GM12874 (cell line): ENCODE results near the gene HLA-DQA2.
A peak's percentile ranks its signal among the peaks of the same experiment; 100 is the strongest.

ENCODE experiments used
- TF ChIP-seq, protein P1 (sequence below): IDR thresholded peaks from 2 replicates; pipeline ENCODE4 v1.5.1; 2011; ENCODE audit warnings: low read depth, mild to moderate bottlenecking, control low read depth, low read length, moderate library complexity; ENCODE audit not compliant: insufficient read depth

HLA-DQA2 gene

DNA sequence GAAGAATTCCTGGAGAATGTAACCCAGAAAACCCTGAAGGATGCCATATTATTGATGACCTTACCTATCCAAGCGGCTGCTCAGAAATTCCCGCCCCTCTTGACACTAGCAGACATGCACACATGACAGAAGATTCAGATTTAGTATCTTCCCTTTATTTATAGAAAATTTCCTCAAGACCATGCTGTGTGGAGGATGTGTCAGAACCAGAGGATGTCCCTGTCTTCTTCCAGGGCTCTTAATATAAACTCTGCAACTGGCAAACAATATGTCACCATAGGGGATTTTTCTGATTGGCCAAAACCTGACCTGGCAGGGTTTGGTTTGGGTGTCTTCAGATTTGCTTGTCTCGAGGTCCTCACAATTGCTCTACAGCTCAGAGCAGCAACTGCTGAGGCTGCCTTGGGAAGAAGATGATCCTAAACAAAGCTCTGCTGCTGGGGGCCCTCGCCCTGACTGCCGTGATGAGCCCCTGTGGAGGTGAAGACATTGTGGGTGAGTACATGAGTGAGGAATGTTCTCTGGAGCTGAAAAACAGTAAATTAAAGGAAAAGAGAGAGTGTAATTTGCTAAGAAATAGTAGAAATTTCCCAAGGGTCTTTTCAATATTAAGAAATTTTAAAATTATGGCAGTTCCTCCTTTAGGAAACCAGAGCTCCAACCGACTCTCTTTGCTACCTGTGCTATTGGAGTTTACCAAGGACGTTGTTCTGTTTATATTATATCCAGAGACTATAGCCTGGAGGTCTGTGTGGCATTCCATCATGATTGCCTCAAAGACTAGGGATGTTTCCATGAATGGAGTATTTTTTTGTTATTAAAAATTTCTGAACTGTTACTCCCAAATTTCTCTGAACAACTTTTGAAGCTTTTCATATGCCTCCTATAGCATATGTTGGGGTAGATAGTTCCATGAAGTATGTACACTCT is at the start of gene HLA-DQA2:
TSS of gene HLA-DQA2 (plus strand) at position 361 of the 930 bp plus-strand sequence. CDS start at position 414, 53 bp downstream.
- TF ChIP-seq, protein P1, sequence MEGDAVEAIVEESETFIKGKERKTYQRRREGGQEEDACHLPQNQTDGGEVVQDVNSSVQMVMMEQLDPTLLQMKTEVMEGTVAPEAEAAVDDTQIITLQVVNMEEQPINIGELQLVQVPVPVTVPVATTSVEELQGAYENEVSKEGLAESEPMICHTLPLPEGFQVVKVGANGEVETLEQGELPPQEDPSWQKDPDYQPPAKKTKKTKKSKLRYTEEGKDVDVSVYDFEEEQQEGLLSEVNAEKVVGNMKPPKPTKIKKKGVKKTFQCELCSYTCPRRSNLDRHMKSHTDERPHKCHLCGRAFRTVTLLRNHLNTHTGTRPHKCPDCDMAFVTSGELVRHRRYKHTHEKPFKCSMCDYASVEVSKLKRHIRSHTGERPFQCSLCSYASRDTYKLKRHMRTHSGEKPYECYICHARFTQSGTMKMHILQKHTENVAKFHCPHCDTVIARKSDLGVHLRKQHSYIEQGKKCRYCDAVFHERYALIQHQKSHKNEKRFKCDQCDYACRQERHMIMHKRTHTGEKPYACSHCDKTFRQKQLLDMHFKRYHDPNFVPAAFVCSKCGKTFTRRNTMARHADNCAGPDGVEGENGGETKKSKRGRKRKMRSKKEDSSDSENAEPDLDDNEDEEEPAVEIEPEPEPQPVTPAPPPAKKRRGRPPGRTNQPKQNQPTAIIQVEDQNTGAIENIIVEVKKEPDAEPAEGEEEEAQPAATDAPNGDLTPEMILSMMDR = no peak

DNA sequence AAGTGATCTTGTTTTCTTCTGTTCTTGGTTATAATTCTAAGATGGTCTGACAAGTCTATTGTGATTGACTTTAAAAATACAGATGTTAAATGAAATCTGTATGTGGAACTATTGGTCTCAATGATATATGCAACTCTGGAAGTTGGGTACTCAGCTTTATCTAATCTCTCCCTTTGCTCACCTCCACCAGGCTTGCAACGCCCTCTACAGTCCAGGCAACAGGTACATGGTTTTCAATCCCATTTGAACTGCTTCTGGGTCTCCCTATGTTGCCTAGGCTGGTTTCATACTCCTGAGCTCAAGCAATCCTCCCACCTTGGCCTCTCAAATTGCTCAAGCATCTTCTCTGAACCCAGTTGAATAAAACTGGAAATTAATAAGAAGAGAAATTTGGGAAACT is 49.2 kb upstream of the HLA-DQA2 start:
- TF ChIP-seq, protein P1 = 0 out of 2 replicates have a peak, but pooled peaks have one; percentile 42

DNA sequence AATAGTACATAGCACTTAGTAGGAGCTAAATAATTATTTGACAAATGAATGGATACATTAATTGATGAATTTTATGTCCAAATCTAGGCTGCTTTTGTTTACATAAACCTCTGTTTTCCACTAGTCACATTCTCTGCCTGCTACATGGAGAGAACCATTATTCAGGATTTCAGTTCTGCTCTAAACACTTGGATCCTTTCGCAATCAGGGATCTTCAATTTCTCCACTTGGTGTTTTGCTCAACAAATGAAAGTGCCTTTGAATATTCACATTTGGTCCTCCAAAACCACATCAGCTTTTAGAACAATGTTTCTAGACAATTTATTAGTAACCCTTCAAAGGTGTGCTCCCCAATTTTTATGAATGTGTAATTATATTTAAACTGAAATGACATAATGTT is 44.2 kb upstream of the HLA-DQA2 start:
- TF ChIP-seq, protein P1 = no peak

DNA sequence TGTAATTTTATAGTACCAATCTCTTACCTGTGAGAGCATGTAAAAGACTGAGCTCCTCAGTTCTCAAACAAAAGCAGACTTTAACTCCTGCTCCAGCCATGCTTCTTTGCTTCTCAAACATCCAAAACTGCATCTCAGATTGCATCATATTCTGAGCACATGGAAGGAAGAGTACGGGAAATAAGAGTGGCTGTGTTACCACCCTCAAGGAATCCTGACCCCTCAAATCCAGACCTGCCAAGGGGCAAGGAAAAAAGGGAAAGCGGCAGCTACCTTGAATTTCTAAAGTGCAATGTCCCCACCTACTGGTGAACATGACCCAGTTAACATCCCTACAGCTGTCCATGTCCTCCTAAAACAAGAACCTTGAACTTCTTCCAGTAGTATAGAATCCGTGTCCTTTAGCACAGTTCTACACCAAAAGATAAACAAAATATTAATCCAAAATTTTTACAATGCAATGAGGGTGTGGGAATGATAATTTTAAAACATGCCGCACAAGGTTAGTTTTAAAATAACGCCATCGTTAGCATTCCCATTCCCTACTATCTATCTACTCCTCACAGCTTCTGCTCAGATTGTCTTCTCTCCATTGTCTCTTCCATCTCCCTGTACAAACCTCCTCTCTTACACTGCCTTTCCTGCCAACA is 40.7 kb upstream of the HLA-DQA2 start:
- TF ChIP-seq, protein P1 = peak; percentile 54; the same call in 1 of the 2 replicates

DNA sequence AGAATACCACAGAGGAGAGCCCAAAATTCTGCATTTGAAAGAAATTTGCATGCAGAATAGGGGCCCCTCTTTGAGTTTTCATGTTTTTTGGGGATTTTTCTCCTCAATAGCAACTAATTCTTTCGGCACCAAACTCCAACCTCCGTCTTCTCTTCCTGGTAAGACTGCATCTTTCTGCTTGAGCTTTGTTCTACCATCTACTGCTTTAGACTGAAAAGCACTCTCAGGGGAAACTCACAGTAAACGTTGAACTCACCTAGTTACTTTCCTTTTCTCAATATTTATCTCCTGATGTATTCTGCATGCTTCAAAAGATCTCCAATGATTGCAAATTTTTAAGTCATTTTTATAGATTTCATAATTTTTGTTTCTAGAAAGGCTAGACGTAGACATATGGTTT is 37.8 kb upstream of the HLA-DQA2 start:
- TF ChIP-seq, protein P1 = no peak

DNA sequence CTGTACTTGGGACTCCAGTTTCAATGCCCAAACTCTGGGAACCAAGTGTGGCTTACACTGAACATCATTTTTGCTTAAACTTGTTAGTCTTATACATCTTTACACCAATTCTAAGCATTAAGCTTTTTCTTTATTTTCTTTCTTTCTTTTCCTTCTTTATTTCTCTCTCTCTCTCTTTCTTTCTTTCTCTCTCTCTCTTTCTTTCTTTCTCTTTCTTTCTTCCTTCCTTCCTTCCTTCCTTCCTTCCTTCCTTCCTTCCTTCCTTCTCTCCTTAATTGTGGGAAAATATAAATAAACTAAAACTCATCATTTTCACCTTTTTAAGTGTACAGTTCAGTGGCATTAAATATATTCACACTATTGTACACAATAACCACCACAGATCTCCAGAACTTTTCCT is 31.6 kb upstream of the HLA-DQA2 start:
- TF ChIP-seq, protein P1 = no peak

DNA sequence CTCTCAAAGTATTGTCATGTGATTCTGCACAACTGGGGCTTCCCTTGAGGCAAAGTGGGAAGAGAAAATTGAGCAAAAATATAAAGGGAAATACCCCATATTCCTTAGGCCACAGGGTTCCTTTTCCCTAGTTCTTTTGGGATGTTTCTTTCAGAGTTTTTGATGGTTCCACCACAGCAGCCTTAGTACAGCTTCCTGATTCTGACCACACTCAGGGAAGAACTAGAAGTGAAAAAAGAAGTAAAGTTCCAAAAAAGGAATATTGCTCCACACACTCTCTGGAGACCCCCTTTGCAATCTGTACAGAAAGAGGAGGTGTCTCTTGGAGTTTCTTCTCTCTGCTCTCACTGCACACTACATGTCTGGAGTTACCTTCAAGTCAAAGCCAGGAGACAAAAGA is 27.9 kb upstream of the HLA-DQA2 start:
- TF ChIP-seq, protein P1 = no peak
